K562 (cell line): ENCODE results near the gene NAPEPLD. TPM values are rescaled to one million over a fixed set of nuclear protein-coding genes. Genes with fewer than 3 reads are reported as not detected.

Experiments used
- KDM5B ChIP-seq: fragments of 200-600 bp; sonication (generic); IDR thresholded peaks from 2 replicates; pipeline ENCODE4 v1.6.1; 2012; ENCODE audit warnings: low read depth, mild to moderate bottlenecking, moderate library complexity, low read length, control low read depth, inconsistent platforms; ENCODE audit not compliant: insufficient replicate concordance
- polyA plus RNA-seq, 8 experiments: library from polyadenylated mRNA; depleted of rRNA in 4 of 8; stranded (reverse) in 5 of 8; unstranded in 3 of 8; fragments of >200 nt; fragmentation: Nextera tagmentation in 2 of 8; fragmentation: Illumina TruSeq in 1 of 8; extraction: Ambion mirVana in 2 of 8; extraction: Trizol in 1 of 8; gene quantifications; 2 replicates each; pipeline versions ENCODE4 v1.2.1 to v1.2.3, GENCODE V29; 2011 to 2014; ENCODE audit warnings: inconsistent platforms in 1 of 8, missing spikeins in 1 of 8
- total RNA-seq, 7 experiments: library from RNA; depleted of rRNA in 6 of 7; stranded (reverse); fragments of >200 nt in 6 of 7; fragmentation: Illumina TruSeq in 2 of 7; extraction: Trizol in 2 of 7; gene quantifications; 2 replicates each; pipeline versions ENCODE4 v1.2.1 to v1.2.3, GENCODE V29; 2011 to 2021; ENCODE audit warnings: low replicate concordance in 1 of 7
- TF ChIP-seq, protein P1 (sequence below): fragments of 450-650 bp; IDR thresholded peaks from 2 replicates; pipeline ENCODE4 v1.6.1; 2016; ENCODE audit warnings: low read depth
- TF ChIP-seq, protein P2 (sequence below): fragments of 250-450 bp; sonication (Bioruptor Pico); IDR thresholded peaks from 2 replicates; pipeline ENCODE4 v1.8.0; 2021; ENCODE audit warnings: moderate library complexity, mild to moderate bottlenecking, inconsistent platforms

NAPEPLD gene
- total and polyA plus RNA-seq, 9 of the 15 experiments (the other 6 are each of a cell fraction or from before 2014, with no cell fraction given) = 3.2 to 11.0 (median 7.5) TPM

DNA sequence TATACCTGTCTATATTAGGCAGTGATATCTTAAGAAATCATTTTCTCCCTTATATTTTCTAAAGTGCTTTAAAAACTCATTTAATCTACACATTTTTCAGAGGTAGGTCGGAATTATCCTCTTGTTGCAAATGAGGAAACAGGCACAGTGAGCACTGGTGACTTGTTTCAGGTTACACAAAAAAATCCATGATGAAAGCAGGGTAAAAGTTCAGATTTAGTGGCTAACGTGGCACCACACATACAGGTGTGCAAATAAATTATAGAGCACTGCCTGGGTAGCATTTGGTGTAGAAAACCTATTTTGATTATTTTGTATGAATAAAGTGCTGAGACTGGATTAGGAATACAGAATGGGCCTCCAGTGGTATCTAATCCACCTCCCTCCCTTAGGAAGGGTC is 47.4 kb downstream of the NAPEPLD start (continued):
- TF ChIP-seq, protein P1, sequence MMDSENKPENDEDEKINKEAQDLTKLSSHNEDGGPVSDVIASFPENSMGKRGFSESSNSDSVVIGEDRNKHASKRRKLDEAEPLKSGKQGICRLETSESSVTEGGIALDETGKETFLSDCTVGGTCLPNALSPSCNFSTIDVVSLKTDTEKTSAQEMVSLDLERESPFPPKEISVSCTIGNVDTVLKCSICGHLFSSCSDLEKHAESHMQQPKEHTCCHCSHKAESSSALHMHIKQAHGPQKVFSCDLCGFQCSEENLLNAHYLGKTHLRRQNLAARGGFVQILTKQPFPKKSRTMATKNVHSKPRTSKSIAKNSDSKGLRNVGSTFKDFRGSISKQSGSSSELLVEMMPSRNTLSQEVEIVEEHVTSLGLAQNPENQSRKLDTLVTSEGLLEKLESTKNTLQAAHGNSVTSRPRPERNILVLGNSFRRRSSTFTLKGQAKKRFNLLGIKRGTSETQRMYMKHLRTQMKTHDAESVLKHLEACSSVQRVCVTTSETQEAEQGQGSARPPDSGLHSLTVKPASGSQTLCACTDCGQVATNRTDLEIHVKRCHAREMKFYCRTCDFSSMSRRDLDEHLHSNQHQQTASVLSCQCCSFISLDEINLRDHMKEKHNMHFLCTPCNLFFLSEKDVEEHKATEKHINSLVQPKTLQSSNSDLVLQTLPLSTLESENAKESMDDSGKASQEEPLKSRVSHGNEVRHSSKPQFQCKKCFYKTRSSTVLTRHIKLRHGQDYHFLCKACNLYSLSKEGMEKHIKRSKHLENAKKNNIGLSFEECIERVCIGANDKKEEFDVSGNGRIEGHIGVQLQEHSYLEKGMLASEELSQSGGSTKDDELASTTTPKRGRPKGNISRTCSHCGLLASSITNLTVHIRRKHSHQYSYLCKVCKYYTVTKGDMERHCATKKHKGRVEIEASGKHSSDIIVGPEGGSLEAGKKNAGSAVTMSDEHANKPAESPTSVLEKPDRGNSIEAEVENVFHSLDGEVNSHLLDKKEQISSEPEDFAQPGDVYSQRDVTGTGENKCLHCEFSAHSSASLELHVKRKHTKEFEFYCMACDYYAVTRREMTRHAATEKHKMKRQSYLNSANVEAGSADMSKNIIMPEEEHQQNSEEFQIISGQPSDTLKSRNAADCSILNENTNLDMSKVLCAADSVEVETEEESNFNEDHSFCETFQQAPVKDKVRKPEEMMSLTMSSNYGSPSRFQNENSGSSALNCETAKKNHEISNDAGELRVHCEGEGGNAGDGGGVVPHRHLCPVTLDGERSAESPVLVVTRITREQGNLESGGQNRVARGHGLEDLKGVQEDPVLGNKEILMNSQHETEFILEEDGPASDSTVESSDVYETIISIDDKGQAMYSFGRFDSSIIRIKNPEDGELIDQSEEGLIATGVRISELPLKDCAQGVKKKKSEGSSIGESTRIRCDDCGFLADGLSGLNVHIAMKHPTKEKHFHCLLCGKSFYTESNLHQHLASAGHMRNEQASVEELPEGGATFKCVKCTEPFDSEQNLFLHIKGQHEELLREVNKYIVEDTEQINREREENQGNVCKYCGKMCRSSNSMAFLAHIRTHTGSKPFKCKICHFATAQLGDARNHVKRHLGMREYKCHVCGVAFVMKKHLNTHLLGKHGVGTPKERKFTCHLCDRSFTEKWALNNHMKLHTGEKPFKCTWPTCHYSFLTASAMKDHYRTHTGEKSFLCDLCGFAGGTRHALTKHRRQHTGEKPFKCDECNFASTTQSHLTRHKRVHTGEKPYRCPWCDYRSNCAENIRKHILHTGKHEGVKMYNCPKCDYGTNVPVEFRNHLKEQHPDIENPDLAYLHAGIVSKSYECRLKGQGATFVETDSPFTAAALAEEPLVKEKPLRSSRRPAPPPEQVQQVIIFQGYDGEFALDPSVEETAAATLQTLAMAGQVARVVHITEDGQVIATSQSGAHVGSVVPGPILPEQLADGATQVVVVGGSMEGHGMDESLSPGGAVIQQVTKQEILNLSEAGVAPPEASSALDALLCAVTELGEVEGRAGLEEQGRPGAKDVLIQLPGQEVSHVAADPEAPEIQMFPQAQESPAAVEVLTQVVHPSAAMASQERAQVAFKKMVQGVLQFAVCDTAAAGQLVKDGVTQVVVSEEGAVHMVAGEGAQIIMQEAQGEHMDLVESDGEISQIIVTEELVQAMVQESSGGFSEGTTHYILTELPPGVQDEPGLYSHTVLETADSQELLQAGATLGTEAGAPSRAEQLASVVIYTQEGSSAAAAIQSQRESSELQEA = no peak
- no peak for TF ChIP-seq KDM5B
- TF ChIP-seq, protein P2, sequence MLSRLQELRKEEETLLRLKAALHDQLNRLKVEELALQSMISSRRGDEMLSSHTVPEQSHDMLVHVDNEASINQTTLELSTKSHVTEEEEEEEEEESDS (CRISPR knock-in tag) = no peak
